Activated B cell treated with CpG ODN at 0.5 μM for 24 hours (primary cell): ENCODE data around the gene HDAC4. TPM values are rescaled to one million over a fixed set of nuclear protein-coding genes. Genes with fewer than 3 reads are reported as not detected.

ENCODE experiments used
- ATAC-seq: fragments of 200-7000 bp; cut with Tn5 transposase; one replicate; pipeline ENCODE4 v1.10.0; 2021; ENCODE audit warnings: low read depth, mild to moderate bottlenecking, moderate library complexity
- CTCF ChIA-PET: fragments of 350-600 bp; sonication (Branson Sonifier 250); formaldehyde crosslinking; loops from one replicate; lab custom pipeline; 2021; ENCODE audit warnings: antibody characterized with exemption; lab: Charles Lee
- POLR2A ChIA-PET: fragments of 350-600 bp; sonication (Branson Sonifier 250); formaldehyde crosslinking; loops from one replicate; lab custom pipeline; 2021; ENCODE audit warnings: antibody characterized with exemption; lab: Charles Lee
- DNase-seq: peaks from one replicate; pipeline ENCODE4 v3.0.0; 2022
- H3K27ac Mint-ChIP-seq: one replicate; pipeline ENCODE4 v1.8.0; 2020; ENCODE audit warnings: mixed read lengths
- H3K27me3 Mint-ChIP-seq: one replicate; pipeline ENCODE4 v1.8.0; 2021; ENCODE audit warnings: mixed read lengths
- H3K36me3 Mint-ChIP-seq: one replicate; pipeline ENCODE4 v1.8.0; 2021; ENCODE audit warnings: low read depth, mixed read lengths
- H3K4me1 Mint-ChIP-seq: one replicate; pipeline ENCODE4 v1.8.0; 2021; ENCODE audit warnings: mixed read lengths
- H3K4me3 Mint-ChIP-seq: one replicate; pipeline ENCODE4 v1.8.0; 2020; ENCODE audit warnings: mild to moderate bottlenecking, mixed read lengths
- H3K9me3 Mint-ChIP-seq: one replicate; pipeline ENCODE4 v1.8.0; 2020; ENCODE audit warnings: mixed read lengths
- intact Hi-C: fragments of 100-400 bp; cut with micrococcal nuclease; formaldehyde crosslinking; loops from one replicate; pipeline ENCODE4 v1.15.1; 2024
- total RNA-seq: library from RNA; stranded (reverse); gene quantifications from 2 replicates; pipeline ENCODE4 v1.2.3, GENCODE V29; 2022
- TF ChIP-seq, protein P1 (sequence below): fragments of 200-600 bp; IDR thresholded peaks from one replicate; pipeline ENCODE4 v1.8.0; 2022; ENCODE audit warnings: antibody characterized with exemption, mild to moderate bottlenecking

The HDAC4 gene
- total RNA-seq, 1 donor from 2014 or later = 31.9 TPM

DNA sequence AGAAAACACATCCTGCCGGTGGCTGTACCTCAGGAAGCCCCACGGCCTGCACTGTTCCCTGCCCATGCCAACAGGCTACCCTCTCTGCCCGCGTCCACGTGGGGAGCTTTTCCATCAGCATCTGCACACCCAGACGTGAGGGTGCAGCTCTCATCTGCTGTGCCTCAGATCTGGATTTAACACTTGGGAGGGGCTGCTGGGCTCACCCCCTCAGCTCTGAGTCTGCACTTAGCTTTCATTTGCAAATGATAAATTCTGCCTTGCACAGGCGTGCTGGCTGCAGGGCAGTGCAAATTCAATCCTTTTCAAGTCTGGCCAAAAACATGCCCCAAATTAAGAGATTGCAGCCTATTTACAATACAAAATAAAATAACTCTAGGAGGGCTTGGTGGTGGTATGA, 307.3 kb downstream of the HDAC4 start:
- no peak overlapping the region for H3K4me3 Mint-ChIP-seq
- no peak overlapping the region for H3K27ac Mint-ChIP-seq
- intact Hi-C loops = no loop called here
- no peaks in the 10 kb centered on the region for H3K9me3 Mint-ChIP-seq
- DNase-seq (no peak), ATAC-seq (no peak)
- H3K27me3 Mint-ChIP-seq = no peaks in the 10 kb centered on the region
- no peaks in the 10 kb centered on the region for H3K4me1 Mint-ChIP-seq
- TF ChIP-seq, protein P1, sequence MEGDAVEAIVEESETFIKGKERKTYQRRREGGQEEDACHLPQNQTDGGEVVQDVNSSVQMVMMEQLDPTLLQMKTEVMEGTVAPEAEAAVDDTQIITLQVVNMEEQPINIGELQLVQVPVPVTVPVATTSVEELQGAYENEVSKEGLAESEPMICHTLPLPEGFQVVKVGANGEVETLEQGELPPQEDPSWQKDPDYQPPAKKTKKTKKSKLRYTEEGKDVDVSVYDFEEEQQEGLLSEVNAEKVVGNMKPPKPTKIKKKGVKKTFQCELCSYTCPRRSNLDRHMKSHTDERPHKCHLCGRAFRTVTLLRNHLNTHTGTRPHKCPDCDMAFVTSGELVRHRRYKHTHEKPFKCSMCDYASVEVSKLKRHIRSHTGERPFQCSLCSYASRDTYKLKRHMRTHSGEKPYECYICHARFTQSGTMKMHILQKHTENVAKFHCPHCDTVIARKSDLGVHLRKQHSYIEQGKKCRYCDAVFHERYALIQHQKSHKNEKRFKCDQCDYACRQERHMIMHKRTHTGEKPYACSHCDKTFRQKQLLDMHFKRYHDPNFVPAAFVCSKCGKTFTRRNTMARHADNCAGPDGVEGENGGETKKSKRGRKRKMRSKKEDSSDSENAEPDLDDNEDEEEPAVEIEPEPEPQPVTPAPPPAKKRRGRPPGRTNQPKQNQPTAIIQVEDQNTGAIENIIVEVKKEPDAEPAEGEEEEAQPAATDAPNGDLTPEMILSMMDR = no peak
- ChIA-PET POLR2A (no interaction called here), CTCF (no interaction called here)
- peaks cover 8% of the 10 kb centered on the region for H3K36me3 Mint-ChIP-seq

DNA sequence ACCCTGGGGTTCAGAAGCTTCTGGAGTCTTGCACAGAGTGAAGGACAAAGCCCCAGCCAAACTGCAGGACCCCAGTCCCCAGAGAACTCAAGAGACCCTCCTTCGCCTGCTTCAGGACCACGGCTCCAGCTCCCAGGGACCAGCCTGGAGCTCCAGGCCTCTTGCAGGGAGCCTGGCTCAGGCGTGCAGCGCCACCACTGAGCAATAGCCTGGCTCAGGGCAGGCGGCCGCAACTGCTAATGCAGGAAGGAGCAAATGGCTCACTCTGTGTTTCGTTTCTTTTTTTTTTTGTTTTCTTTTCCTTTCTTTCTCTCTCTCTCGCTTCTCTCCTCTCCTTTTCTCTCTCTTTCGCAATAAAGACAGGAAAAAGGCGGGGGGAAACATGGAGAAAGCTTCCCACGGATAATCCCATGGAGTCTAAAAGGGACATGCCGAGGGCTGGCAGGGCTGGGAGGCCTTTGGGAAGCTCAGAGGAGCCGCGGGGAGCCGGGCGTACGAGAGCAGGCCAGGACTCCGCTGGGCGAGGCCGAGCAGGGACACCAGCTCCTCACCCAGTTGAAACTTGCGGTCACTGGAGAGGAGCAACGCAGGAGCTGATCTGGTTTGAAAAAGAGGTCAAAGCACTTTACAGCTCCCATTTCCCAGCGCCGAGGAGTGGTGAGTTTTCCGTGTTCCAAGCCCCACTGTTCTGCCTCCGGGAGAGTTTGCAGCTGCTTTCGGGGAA, 308.1 kb downstream of the HDAC4 start:
- intact Hi-C loops = no loop called here
- POLR2A ChIA-PET = no interaction called here
- H3K9me3 Mint-ChIP-seq = no peaks in the 10 kb centered on the region

DNA sequence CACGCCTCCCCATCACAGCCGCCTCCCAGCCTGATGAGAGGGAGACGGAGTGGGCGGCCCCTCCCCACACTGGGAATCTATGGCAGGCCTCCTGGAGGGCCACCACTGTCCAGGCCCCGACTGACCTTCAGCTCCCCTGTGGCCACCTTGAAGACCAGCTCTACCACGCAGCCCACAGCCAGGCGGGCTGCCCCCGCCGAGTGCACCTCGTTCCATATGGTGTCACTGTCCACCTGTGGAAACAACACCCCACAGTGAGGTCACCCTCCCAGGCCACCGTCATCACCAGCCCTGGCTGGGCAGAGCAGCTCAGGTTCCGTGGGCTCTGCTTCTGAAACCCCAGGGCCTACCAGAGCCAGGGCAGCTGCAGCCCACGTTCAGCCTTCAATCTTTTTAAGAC, 310.9 kb downstream of the HDAC4 start:
- no peak overlapping the region for H3K27ac Mint-ChIP-seq
- CTCF ChIA-PET = no interaction called here

More for the DNA sequence above, 308.1 kb downstream of the HDAC4 start:
- no peak for DNase-seq
- CTCF ChIA-PET = no interaction called here
- H3K27ac Mint-ChIP-seq = no peak overlapping the region
- TF ChIP-seq, protein P1 = no peak
- no peaks in the 10 kb centered on the region for H3K27me3 Mint-ChIP-seq
- H3K4me3 Mint-ChIP-seq = no peak overlapping the region
- ATAC-seq = no peak
- peaks cover 10% of the 10 kb centered on the region for H3K36me3 Mint-ChIP-seq
- no peaks in the 10 kb centered on the region for H3K4me1 Mint-ChIP-seq

DNA sequence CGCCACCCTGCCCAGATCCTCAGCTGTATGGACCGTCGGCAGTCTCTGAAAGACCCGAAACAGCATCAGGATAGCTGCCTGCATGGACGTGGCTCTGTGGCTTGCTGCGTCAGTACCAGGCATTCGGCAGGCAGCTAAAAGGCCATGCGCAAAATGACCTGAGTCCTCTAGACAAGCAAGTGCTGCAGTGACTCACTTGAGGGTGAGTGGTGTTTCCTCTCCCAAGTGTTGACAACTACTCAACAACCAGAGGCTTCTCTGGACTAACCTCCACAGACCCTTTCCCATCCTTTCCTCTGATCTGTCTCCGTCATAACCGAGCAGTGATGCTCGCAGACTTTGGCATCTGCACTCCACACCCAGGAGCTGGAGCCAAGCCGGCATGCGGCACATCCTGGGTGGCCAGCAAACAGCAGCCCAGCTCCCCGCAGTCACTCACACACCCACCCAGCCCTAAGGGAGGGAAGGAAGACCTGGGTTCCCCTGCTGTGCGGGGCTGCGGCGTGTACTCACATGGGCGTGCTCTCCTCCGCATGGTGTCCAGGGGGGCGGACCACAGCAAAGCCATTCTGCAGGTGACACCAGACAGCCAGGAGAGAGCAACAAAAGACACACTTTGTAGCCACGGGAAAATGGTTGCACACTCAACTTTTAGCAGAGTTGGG, 313.6 kb downstream of the HDAC4 start:
- Mint-ChIP-seq H3K36me3 (peaks cover 13% of the 10 kb centered on the region), H3K9me3 (no peaks in the 10 kb centered on the region), H3K4me1 (no peaks in the 10 kb centered on the region), H3K27ac (no peak overlapping the region), H3K27me3 (no peaks in the 10 kb centered on the region), H3K4me3 (no peak overlapping the region)
- intact Hi-C loops = no loop called here
- ATAC-seq (no peak), DNase-seq (no peak)
- ChIA-PET CTCF (no interaction called here), POLR2A (no interaction called here)
- TF ChIP-seq, protein P1 = no peak

More for the DNA sequence above, 310.9 kb downstream of the HDAC4 start:
- intact Hi-C loops = no loop called here
- H3K36me3 Mint-ChIP-seq = peaks cover 10% of the 10 kb centered on the region
- ATAC-seq = no peak
- POLR2A ChIA-PET = no interaction called here
- no peak overlapping the region for H3K4me3 Mint-ChIP-seq
- H3K27me3 Mint-ChIP-seq = no peaks in the 10 kb centered on the region
- no peak for DNase-seq
- H3K9me3 Mint-ChIP-seq = no peaks in the 10 kb centered on the region
- H3K4me1 Mint-ChIP-seq = no peaks in the 10 kb centered on the region
- TF ChIP-seq, protein P1 = no peak

DNA sequence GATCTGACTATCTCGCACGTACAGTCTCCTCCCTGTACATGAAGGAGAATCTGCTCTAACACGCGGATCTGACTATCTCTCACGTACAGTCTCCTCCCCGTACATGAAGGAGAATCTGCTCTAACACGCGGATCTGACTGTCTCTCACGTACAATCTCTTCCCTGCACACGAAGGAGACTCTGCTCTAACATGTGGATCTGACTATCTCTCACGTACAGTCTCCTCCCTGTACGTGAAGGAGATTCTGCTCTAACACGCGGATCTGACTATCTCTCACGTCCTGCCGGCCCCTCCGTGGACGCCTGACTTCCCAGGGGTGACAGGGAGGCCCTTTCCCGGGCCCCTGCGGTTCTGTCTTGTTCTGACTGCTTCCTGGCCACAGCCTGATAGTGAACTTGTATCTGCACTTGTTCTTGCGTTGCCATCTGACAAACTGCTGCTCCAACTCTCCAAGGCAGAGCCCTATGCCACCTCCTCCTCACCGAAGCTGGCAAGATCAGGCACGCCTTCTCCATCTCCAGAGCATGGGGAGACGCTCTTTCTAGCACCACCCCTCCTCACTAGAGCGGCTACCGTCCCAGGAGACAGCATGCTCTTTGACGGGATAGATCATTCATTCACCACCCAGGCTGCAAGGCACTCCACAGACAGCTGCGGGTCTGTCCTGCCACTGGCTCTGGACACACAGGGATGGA, 314.3 kb downstream of the HDAC4 start:
- intact Hi-C loops = no loop called here
- CTCF ChIA-PET = no interaction called here
- no peaks in the 10 kb centered on the region for H3K27me3 Mint-ChIP-seq
- peaks cover 13% of the 10 kb centered on the region for H3K36me3 Mint-ChIP-seq
- no peaks in the 10 kb centered on the region for H3K4me1 Mint-ChIP-seq
- no peak overlapping the region for H3K27ac Mint-ChIP-seq
- no peaks in the 10 kb centered on the region for H3K9me3 Mint-ChIP-seq
- ATAC-seq = no peak
- H3K4me3 Mint-ChIP-seq = no peak overlapping the region
- TF ChIP-seq, protein P1 = no peak
- DNase-seq = no peak
- POLR2A ChIA-PET = no interaction called here
